A549 treated with GW870086 at 1 μM for 4 hours (cell line): ENCODE results near the gene GNAQ. TPM values are rescaled to one million over a fixed set of nuclear protein-coding genes. Genes with fewer than 3 reads are reported as not detected.

Experiments used
- total RNA-seq: library from RNA; stranded (reverse); fragments of 200-300 nt; extraction: Qiagen RNA extraction; gene quantifications from 5 replicates; pipeline ENCODE4 v1.2.3, GENCODE V29; 2022; ENCODE audit warnings: low read depth

The GNAQ gene
- 11.8 to 19.5 TPM (median 16.5 TPM) in 5 replicates for total RNA-seq

GRCh38 chr9:78031444-78031892, at the start of gene GNAQ:
Gene GNAQ, minus strand, starts transcription at chr9:78031811. Its CDS starts 576 bp downstream, at chr9:78031235.

Other genes with a start within 250 kb of the GNAQ start
- gene CEP78, start 204.3 kb upstream of the GNAQ start, total RNA-seq, result 13.4 to 20.6 TPM (median 17.3 TPM) in 5 replicates